SH-SY5Y (cell line): ENCODE measurements around the gene DNAJB8.

Experiments used
- GATA2 ChIP-seq: IDR thresholded peaks from 2 replicates; pipeline ENCODE4 v1.6.1; 2011; ENCODE audit warnings: mild to moderate bottlenecking, low read depth, low read length
- GATA3 ChIP-seq: IDR thresholded peaks from 2 replicates; pipeline ENCODE4 v1.6.1; 2011; ENCODE audit warnings: low read depth, mild to moderate bottlenecking, low read length, moderate library complexity

Gene DNAJB8

DNA sequence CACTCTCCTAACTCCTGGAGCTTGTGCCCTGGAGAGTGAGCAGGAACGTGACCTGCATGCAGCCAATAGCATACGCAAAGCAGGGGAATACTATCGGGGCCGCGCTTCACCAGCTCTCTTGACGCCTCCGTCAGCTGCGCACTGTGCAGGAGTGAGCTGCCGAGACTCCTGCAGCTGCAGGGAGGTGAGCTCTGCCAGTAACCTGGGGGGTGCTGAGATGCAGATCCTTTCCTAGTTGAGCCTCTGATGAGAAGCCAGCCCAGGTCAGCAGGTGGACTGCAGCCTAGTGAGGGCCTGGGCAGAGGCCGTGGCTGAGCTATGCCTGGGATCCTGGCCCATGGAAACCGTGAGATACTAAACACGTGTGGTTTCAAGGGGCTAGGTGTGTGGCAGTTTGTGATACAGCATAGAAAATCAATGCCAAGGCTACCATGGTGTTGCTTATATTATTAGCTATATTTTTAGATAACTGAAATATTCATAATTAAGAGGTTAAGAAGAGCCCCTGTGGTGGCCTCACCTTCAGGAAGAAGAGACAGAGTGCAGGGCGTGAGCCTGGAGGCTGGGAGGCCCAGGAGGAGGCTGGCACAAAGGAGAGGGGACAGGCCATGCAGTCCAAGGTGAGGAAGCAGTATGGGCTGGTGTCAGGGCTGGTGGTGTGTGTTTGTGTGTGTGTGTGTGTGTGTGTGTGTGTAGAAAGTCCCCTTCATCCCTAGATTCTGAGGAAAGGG is 5.9 kb upstream of the DNAJB8 start:
- TF ChIP-seq GATA2 (no peak), GATA3 (no peak)

GRCh38 chr3:128471720-128472119 is 5.0 kb upstream of the DNAJB8 start:
- TF ChIP-seq GATA2: no peak

DNA sequence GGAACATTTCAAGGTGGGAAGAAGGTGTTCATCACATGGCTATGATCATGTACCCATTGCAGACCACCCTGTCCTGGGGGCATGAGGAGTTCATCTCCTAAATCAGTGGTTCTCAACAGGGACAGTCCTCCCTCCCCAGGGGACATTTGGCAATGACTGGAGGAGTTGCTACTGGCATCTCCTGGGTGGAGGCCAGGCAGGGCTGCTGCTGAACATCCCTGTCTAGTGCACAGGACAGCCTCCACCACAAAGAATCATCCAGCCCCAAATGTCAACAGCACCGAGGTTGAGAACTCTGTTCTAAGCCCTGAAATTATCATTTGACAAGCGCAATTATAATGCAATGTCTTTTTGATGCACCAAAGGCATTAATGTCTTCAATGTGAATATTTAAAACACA is 4.4 kb upstream of the DNAJB8 start:
- TF ChIP-seq GATA3: no peak
- no peak for TF ChIP-seq GATA2

GRCh38 chr3:128470134-128470899 is 3.6 kb upstream of the DNAJB8 start:
- TF ChIP-seq GATA2: peak; percentile 90
- TF ChIP-seq GATA3: peak; percentile 74

- TF ChIP-seq GATA3 (no peak), GATA2 (no peak)
These were observed 2.9 kb upstream of the DNAJB8 start for GRCh38 chr3:128469556-128469955.

- TF ChIP-seq GATA3 (no peak), GATA2 (no peak)
These were observed 2.3 kb upstream of the DNAJB8 start for GRCh38 chr3:128468791-128469527.

- peak; percentile 100 for TF ChIP-seq GATA2
- TF ChIP-seq GATA3: peak; percentile 99
These were observed 1.6 kb upstream of the DNAJB8 start for GRCh38 chr3:128468285-128468790.

DNA sequence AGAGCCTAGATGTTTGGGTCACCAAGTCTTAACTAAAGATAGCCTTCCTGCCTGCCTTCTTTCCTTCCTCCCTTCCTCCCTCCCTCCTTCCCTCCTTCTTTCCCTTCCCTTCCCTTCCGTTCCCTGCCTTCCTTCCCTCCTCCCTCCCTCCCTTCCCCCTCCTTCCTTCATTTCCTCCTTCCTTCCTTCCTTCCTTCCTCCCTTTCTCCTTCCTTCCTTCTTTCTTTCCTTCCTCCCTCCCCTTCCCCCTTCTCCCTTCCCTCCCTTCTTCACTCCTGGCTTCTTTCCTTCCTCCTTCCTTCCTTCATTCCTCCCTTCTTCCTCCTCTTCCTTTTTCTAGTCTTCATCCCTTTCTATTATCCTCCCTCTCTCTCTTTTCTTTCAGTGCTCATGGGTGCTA is 2.0 kb downstream of the DNAJB8 start:
- TF ChIP-seq GATA3 (no peak), GATA2 (no peak)

DNA sequence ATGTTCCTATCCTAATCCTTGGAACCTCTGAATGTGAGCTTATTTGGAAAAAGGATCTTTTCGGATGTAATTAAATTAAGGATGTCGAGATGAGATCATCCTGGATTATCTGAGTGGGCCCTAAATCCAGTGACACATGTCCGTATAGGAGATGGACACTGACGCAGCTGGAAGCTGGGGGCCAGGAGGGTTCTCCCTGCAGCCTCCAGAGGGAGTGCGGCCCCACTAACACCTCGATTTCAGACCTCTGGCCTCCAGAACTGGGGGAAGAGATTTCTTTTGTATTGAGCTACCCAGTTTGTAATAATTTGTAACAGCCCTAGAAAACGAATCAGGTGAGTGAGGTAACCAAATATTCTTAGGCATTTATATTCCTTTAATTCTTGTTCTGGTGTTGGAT is 2.5 kb downstream of the DNAJB8 start:
- TF ChIP-seq GATA2: no peak
- no peak for TF ChIP-seq GATA3

DNA sequence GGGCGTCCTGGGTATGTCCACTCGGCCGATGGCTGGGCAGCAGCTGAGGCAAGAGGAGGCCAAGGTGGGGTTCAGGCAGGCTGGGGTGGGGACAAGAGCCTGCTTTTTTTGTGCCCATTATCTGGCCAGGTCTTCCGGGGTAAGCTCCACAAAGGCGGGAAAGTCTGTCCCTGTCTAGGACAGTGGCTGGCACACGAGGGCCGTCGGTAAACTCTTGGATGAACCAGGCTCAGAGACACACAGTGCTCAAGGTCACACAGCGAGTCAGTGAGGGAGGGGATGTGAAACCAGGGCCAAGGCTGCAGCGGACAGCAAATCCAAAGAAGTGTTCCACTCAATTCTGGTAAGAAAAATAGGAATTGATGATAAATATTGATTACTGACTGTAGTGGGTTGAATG is 2.9 kb downstream of the DNAJB8 start:
- no peak for TF ChIP-seq GATA3
- no peak for TF ChIP-seq GATA2

DNA sequence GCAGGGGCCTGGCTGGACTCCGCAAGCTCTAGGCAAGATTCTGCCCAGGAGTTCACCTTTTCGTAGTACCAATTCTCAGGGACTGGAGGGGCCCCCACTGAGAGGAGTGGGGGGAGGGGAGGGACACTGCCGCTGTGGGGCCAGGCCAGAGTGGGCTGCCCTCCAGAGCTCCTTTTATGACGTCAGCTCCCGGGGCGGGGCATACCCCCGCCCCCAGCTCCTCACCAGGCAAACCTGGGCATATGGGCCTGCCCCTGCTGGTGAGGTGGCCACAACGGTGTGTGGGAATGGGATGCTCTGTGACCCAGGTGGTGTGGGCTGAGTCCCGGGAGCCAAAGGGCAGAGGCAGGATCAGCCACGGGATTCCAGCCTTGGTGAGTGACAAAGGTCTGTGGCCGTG is 3.3 kb downstream of the DNAJB8 start:
- TF ChIP-seq GATA2: no peak
- TF ChIP-seq GATA3: no peak

- no peak for TF ChIP-seq GATA2
- no peak for TF ChIP-seq GATA3
These were observed 3.8 kb downstream of the DNAJB8 start for GRCh38 chr3:128462931-128463330.

DNA sequence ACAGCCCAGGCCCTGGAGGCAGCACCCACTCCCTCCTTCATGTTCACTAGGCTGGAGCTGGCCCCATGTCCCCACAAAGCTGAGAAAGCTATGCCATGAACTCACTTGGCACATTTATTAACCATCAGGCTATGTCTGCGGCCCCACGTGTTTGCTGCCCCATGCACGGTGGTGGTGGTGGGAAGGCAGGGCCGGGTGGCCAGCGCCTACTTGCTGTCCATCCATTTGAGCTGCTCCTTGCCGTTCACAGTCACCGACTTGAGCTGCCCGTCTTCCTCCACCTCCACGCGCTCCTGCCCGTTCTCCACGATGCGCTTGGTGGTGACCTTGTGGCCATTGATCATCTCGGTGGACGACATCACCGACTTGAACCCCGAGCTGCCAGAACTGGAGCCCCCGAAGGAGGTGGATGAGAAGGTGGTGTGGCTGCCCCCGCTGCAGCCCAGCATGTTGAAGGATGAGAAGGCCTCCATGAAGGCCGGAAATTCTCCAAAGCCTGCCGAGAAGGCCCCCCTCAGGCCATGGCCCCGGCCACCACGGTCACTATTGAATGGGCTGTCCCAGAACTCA is 4.3 kb downstream of the DNAJB8 start:
- no peak for TF ChIP-seq GATA2
- no peak for TF ChIP-seq GATA3

GRCh38 chr3:128461731-128462130 is 5.0 kb downstream of the DNAJB8 start:
- TF ChIP-seq GATA2 (no peak), GATA3 (no peak)

DNA sequence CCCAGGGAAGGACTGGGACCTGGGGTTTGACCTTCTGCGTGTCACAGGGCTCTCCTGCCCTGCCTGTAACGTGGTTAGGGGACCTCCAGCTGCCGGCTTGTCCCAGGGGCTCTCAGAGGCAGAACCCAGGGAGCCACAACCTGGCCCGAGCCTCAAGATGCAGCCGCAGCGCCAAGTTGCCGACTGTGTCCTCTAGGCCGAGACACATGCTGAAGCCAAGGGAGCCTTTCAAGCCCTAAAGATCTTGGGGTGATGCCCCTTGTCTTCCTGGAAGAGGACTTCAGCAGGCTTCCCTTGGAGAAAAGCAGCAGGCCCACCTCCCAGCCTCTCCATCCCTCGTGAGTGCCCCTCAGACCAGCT is 7.2 kb downstream of the DNAJB8 start:
- TF ChIP-seq GATA3 (no peak), GATA2 (no peak)
